Suppressor macrophage (primary cell): ENCODE results near the gene FASTK.

Experiments
- DNase-seq, 4 experiments: peaks; one replicate each; pipeline ENCODE4 v3.0.0-alpha.2; 2020 to 2022

FASTK gene

DNA sequence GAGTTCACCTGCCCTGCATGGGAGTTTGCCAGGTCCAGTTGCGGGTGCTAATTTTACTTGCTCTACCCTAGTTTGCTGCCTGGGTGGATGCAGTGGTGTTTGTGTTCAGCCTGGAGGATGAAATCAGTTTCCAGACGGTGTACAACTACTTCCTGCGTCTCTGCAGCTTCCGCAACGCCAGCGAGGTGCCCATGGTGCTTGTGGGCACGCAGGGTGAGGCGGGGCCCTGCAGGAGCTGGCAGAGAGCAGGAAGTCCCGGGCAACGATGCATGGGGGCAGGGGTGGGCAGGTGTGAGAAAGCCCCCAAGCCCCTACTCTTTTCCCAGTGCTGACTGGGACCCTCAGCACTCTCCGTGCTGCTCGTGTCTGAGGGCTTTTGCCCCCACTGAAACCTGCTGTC is 37.0 kb upstream of the FASTK start:
- no peak for DNase-seq

DNA sequence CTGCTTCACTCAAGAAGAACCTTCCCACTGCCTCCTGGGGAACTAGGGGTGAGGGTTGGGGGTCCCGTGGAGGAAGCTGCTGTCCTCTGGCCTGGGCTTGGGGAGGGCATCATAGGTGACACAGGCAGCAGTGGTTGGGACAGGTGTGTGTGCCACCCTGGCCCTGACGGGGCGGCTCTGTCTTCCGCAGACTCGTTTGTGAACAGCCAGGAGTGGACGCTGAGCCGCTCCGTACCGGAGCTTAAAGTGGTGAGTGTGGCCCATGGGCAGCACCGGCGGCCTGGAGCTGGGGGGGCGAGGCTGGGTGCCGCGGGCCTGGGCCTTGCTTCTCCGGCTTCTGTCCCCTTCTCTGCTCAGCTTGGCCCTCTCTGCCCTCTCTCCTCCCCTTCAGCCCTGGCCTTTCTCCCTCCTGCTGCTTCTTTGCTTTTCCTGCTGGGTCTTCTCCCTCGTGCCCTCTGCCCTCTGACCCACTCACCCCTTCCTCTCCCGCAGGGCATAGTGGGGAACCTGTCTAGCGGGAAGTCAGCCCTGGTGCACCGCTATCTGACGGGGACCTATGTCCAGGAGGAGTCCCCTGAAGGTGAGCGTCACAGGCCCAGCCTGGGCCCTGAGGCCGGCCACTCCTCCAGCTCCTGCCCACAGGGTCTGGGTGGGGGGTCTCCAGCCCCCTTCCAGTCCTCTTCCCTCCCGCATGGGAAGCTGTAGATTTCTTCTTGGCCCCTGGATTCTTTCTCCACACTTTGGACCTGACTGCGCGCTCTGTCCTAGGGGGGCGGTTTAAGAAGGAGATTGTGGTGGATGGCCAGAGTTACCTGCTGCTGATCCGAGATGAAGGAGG is 36.2 kb upstream of the FASTK start:
- no peak for DNase-seq

DNA sequence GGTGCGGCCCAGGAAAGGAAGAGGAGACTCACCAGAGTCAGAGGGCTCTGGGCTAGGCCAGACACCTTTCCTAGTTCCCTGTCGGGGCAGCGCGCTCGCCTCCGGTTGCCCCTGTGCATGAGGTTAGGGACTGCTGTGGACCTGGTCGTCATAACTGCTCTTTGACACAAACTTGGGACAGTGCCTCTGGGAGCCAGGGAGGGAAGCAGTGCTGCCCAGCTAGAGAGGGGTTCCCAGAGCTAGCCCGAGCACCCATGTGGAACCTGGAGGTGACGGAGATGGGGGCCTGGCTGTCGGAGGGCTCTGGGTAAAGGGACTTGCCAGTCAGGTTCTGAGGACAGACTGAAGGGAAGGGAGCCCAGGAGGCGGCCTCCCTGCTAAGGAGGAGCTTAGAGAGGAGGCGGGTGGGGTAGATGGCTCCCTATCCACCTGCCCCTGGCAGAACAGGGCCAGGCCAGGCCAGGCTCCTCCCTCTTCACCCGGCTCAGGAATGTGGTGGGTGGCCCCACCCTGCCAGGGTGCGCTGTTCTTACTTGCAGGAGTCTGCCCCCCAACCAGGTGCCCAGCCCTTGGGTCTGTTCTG is 35.3 kb upstream of the FASTK start:
- DNase-seq = no peak

DNA sequence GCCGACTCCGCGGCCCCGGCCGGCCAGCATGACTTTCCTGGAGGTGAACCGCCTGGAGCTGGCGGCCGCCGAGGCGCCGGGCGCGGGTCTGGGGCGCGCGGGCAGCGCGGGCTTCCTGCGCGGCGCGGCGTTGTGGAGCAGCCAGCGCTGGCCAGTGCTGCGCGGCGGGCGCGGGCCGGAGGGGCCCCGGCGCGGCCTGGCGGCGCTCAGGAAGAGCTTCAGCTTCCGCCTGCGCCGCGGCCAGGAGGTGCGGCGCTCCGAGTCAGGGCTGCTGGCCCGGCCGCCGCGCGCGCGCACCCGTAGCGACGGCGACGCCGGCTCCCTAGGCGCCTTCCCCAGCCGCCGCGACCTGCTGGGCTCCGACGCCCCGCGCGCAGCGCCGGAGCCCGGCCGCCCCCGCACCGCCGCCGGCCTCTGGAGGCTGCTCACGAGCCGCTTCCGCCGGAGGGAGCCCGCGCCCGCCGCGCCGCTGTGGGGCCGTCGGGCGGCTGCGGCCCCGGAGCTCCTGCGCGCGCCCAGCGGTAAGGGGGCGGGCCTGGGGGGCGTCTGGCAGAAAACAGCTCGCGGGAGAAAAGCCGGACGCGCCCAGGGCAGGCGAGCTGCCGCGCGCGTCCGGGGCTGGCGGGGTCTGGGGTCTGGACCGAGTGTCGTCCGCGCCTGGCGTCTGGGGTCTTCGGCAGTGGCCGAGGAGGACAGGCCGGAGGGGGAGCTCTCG is 34.7 kb upstream of the FASTK start:
- peak; percentile 29 to 75 (median 50) for DNase-seq

DNA sequence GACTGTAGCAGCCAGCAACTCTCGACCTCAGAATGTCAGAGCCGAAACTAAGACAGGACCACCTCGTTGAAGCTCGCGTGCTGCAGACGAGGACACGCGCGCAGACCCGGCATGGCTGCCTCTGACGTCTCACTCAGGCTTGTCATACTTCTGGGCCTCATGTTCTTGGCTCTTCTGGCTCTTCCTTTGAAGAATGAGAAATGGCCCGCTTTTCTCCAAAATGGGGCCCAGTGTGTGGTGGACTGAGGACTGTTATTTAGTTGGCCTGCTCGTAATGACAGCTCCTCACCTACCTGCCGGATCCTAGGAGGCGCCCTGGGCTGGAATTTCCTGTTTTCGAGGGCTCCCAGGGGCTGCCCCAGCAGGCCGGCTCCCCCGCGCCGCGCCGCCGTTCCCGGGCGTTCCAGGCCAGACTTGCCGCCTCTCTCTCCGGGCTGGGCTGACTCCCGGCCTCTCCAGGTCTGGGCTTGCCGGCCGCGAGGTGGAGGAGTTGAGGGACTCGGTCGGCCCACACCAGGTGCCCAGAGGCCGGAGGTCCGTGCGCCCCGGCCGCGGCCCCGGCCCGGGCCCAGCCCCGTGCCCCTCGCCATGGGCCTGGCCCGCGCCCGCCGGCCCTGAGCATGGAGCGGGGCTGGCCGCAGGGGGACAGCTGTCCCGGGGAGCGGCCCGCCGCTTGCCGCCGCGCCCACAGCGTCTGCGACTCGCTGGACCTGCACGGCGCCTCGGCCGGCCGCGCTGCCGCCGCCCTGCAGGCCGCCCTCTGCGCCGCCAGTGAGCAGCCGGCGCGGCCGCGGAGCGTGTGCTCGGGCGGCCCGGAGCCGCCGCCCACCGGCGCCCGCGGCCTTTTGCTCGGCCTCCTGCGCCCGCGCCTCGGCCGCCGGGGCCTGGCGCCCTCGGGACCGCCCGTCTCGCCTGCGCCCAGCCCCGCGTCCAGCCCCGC is 33.8 kb upstream of the FASTK start:
- peak in 3 of 4 experiments; percentile 16 to 52 (median 40) for DNase-seq

DNA sequence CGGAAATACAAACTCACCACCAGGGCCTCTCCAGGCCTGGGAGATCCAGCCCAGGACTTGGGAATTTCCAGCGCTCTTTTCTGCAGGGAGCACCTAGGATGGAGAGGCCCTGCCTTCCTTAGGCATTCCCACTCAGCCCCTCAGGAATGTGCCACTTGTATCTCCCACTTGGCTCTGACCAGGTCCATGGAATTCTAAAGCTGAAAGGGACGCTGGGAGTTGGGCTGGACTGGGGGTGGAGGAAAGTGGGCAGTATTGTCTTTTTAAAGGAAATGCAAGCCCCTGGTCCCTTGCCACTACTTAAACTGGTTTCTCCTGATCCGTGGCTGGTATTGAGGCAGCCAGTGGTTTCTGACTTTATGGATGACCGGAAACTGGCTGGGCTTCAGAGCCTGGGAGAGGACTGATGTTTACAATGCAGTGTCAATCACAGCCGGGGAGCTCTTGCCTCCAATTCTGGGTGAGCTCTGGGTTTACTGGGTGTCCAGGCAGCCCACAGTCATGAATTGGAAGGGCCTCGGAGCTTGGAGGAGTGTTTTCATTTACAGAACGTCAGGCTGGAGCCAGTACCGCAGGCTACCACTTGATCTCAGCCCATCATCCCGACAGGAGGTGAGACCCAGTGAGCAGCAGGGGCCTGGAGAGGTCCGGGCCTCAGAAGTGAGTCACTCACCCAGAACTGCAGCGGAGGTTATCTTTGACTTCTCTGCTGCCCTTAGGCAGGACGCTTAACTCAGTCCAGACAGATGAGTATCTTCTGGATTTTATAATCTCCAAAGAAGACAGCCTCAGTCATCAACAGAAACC is 32.9 kb upstream of the FASTK start:
- DNase-seq = no peak

DNA sequence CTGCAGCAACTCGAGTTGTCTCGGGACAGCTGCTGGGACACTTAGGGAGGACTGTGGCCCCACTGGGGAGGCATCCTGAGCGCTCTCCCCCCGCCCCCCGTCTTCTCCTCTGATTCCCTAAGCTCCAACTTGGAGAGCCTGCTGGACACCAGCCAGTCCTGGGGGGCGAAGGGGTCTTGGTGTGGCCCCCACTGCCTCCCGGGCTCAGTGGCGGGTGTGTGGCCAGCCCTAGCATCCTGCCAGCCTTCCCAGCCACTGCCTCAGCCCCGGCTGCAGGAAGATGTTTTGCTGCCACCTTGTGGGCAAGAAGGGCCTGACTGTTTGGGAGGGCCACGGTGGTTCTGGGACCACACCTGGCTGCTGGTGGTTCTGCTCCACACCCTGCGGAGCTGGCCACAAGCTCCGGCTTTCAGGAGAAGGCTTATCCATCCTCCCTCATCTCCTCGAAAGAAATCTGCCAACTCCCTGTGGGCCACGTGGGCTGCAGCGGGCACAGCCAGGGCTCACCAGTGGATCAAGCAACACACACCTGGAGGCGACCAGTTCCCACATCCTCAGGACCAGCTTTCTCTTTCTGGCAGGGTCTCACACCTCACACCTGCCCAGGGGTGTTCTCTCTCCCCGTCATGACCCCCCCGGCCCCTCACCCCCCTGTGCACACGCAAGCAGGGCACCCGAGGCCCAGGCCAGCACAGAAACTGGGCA is 30.5 kb upstream of the FASTK start:
- peak; percentile 78 to 86 (median 82) for DNase-seq

DNA sequence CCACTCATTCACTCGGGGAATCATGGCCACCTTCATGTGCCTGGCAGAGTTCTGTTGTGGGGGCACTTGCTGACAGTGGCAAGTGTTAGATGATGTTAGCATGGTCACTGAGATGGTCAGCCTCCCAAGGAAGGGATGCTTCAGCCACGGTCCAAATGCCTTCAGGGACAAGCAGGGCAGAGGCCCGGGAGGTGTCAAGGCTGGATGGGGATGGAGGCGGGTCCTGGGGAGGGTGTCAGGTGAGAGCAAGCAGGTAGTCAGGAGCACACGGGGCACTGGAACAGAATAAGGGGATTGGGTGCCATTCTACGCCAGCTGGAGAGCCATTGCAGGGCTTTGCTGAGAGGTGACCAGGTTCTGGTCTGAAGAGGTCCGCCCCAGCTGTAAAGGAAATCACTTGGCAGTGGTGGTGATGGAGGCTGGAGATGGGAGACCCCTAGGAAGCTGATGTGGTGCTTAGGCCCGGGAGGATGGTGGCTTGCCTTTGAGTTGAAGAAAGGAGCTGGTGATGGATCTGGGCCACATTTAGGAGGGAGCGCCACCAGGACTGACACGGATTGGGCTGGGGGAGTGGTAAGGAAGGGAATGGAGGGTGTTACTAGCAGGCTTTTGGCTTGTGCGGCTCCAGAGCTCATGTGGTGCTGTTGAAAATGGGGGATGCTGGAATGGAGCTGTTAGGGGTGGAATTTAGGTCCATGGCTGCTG is 29.8 kb upstream of the FASTK start:
- no peak for DNase-seq

DNA sequence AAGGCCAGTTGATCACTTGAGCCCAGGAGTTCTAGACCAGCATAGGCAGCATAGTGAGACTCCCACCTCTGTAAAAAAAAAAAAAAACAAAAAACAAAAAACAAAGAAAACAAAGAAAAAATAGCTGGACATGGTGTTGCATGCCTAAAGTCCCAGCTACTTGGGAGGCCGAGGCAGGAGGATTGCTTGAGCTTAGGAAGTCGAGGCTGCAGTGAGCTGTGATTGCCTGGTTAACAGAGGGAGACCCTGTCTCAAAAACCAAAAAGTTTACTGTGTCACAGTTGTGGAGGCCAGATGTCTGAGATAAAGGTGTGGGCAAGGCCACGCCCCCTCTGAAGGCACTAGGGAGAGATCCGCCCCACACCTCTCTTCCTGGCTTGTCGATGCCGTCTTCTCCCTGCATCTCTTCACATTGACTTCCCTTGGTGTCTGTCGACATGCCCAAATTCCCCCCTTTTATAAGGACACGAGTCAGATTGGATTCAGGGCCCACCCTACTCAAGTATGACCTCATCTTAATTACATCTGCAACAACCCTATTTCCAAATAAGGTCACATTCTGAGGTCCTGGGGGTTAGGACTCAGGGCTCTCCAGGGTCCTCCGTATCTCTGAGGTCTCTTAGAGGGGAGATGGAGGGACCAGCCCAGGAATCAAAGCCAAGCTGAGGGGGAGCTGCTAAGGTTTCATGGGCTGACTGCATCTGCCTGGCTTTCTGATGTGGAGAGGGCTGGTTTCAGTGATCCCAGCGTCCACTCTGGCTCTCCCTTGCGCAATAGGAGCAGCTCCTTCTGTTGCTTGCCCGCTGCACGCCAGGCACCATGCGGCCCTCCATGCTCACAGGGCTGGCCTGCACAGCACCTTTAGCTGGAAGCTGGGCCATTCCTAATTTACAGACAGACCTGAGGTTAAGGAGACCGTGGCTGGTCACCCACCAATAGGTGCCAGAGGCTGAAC is 28.8 kb upstream of the FASTK start:
- DNase-seq = peak in 3 of 4 experiments; percentile 21 to 49 (median 24)

DNA sequence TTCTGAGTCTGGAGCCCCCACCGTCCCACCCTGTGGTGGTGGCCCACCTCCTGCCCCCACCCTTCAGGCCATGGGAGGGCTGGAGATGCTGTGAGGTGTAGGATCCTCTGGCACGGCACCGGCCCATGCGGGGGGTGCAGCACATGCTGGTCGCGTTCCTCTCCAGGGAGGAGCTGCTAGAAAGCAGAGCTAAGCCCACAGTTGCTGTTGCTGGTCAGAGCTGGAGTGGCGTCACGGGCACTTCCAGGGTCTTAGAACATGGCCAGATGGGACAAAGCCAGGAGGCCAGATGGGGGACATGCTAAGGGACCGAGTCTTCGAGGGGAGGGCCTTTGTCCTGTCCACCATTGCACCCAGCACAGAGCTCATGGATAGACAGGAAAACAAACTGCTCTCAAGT is 27.3 kb upstream of the FASTK start:
- no peak for DNase-seq

DNA sequence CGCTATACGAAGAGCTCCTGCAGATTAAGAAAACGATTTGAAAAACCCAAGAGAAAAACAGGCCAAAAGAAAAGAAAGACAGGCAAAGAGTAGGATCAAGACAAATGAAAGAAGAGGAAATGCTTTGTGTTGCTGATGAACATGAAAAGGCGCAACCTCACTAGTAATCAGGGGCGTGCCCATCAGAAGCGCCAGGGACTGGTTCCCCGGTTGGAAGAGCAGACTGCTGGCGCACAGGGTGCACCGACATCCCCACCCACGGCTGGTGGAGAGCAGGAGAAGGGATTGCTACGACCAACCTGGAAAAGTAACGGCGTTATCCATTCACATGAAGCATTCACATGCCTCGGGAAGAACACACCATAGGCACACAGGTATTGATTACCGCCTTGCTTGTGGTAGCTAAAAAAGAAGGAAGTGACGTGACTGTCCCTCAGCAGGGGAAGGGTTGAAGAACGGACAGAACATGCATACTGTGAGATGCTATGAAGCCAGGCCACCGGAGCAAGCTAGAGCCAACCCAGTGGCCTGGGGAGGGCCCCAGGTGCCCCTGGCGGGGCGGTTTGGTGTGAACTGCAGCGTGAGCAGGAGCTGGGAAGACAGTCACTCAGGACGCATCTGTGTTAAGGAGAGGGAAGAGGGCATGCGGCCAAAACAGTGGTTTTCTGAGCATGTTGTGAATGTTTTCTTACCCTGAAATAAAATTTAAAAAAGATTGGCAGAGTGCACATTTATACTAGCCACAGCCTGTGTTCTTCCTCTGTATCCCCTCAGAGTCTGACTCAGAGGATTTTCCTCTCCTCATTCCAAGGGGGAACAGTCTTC is 24.0 kb upstream of the FASTK start:
- DNase-seq = no peak

DNA sequence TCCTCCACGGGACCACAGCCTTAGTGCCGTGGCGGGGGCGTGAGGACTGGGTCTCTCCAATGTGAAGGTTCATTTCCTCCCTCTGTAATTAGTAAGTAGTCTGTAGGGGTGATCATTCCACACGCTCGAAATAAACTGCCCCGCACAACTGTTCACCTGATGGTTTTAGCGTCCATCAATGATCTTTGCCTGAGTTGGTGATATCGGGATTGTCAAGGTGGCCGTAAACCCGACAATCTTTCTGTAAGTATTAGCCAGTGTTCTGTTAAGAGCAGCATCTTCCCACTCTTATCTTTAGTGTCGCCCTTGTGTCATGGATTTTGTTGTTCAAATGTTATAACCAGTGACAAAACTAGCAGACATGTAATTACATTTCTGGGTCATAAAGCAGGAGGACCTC is 23.4 kb upstream of the FASTK start:
- no peak for DNase-seq

DNA sequence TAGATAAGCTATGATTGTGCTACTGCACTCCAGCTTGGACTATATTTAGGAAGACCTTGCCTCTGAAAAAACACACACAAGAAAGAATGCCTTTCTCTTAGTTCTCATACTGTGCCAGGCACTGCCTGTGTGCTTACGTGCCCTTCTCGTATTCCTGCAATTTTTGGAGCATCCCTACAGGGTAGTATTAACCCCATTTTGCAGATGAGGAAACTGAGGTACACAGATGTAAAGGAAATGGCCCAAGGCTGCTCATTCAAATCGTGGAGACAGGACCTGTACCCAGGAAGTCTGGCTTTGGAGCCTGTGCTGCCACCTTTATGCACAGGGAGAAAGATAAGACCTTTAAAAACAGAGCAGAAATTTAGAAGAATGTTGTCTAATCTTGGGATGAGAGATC is 22.4 kb upstream of the FASTK start:
- DNase-seq = no peak

DNA sequence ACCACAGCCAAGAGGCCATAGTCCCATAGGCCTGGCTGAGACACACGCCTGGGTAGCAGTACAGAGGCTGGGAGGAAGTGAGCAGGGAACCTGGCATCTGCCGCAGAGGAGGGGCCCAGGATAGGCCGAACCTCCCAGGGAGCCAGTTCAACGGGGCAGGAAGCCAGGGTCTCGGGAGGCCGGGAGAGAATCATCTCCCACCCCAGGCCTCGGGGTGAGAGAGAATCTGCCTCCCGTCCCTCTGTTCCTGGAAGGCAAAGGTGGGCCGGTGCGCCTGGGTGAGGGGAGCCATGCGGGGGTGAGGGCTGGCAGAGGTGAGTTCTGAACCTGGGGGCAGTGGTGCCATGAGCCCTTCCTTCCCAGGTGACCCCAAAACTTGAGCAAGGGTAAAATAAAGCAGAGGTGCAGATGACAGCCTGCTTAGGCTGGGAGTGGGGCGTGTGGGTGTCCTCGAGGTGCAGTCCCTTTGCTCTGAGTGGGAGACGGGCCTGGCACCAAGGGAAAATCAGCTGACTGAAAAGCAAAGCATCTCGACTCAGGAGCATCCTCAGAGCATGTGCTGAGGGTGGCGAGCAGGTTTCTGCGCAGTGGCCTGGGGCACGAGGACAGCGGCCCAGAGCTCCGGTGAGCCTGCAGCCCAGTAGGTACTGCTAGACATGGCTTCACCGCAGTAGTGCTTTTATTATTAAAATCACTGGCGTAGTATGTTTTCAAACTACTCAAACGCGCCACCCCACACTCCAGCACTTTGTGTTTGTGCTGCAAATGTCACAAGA is 21.2 kb upstream of the FASTK start:
- peak in 1 of 4 experiments; percentile 28 for DNase-seq

DNA sequence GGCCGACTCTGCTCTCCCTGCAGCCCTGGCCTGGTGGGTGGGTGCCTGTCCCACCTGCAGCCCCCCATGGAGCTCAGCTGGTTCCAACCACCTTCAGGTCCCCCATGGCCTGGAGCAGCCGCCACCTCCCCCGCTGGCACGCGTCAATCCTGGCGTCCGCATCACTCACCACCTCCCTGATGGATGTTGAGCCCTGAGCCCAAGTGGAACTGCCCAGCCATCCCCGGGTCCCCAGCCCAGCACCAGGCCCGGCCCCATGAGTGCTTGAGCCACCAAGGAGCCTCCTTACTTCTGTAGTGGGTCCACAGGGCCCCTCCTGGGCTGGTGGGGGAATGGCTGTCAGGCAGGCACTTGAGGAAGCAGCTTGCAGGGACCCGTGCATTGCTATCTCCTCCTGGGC is 20.3 kb upstream of the FASTK start:
- DNase-seq = no peak

DNA sequence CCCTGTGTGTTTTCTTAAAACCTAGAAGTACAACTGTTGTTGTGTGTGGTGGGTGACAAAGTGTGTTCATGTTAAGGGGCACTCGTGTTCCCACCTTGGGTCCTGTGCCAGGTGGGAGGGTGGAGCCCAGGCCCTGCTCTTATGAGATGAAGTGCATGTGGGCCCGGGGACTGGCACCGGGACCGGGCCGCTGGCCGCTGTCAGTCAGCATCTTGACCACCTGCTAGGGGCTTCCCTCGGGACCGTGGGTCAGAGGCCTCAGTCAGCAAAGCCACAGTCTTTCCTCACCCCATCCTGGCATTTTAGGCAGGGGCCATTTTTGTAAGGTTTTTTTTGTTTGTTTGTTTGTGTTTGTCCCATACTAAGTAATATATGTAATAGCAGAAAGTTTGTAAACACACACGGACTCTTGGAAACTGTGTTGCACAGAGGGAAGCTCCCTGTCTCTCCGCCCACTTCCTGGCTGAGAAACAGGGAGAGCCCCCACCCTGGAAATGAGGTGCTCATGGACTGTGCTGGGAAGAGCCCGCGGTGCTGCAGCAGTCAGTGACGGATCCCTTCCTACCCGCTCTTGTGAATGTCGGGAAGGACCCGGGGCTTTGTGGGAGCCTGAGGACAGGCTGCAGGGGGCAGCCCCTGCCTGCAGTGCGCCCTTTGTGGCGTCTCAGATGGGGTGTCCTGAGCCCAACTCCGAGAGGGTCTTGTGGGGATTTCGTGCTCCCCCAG is 19.0 kb upstream of the FASTK start:
- DNase-seq = no peak
